A673 (cell line): ENCODE results near the gene TBC1D22A. TPM values are rescaled to one million over a fixed set of nuclear protein-coding genes. Genes with fewer than 3 reads are reported as not detected.

ENCODE experiments used
- BruUV-seq: library from RNA; stranded (reverse); fragments of 400-500 nt; replicated peaks from 2 replicates; lab custom pipeline; 2021; lab: Mats Ljungman, UMichigan
- CTCF ChIA-PET: fragments of 300-600 bp; sonication (Branson Sonifier 250); formaldehyde crosslinking; loops from one replicate; lab custom pipeline; 2022; ENCODE audit warnings: antibody characterized with exemption; lab: Charles Lee
- POLR2A ChIA-PET: fragments of 300-600 bp; sonication (Branson Sonifier 250); formaldehyde crosslinking; loops from one replicate; lab custom pipeline; 2022; ENCODE audit warnings: antibody characterized with exemption; ENCODE audit not compliant: low non-redundant PET; lab: Charles Lee
- DNase-seq: peaks from one replicate; pipeline ENCODE4 v3.0.0-alpha.2; 2015; ENCODE audit warnings: low spot score
- H3K27ac ChIP-seq: fragments of 200-600 bp; sonication (generic); 2 replicates; pipeline ENCODE4 v1.5.1; 2016; ENCODE audit warnings: mixed run types, low read depth, mild to moderate bottlenecking, mixed read lengths, antibody characterized with exemption, low read length; ENCODE audit not compliant: poor library complexity, severe bottlenecking
- H3K27me3 ChIP-seq: fragments of 200-600 bp; sonication (generic); replicated peaks from 2 replicates; pipeline ENCODE4 v1.6.1; 2017; ENCODE audit warnings: mixed run types, low read depth, mild to moderate bottlenecking, mixed read lengths, antibody characterized with exemption, low read length; ENCODE audit not compliant: insufficient read depth, poor library complexity
- H3K36me3 ChIP-seq: fragments of 200-600 bp; sonication (generic); 2 replicates; pipeline ENCODE4 v1.6.1; 2016; ENCODE audit warnings: mixed run types, mild to moderate bottlenecking, mixed read lengths, antibody characterized with exemption, low read length; ENCODE audit not compliant: insufficient read depth, poor library complexity, severe bottlenecking
- H3K4me1 ChIP-seq: fragments of 200-600 bp; sonication (generic); 2 replicates; pipeline ENCODE4 v1.6.1; 2017; ENCODE audit warnings: mixed run types, mild to moderate bottlenecking, mixed read lengths, antibody characterized with exemption, low read length; ENCODE audit not compliant: insufficient read depth, poor library complexity, severe bottlenecking
- H3K4me3 ChIP-seq: fragments of 200-600 bp; sonication (generic); 2 replicates; pipeline ENCODE4 v1.5.1; 2016; ENCODE audit warnings: low read depth, mixed run types, mild to moderate bottlenecking, mixed read lengths, low read length; ENCODE audit not compliant: poor library complexity, severe bottlenecking
- H3K9me3 ChIP-seq: fragments of 200-600 bp; sonication (generic); 2 replicates; pipeline ENCODE4 v1.6.1; 2016; ENCODE audit warnings: mixed run types, low read depth, mild to moderate bottlenecking, mixed read lengths, antibody characterized with exemption, low read length; ENCODE audit not compliant: poor library complexity, severe bottlenecking
- CTCF ChIP-seq: fragments of 300-800, 200-600 bp; sonication (generic); conservative IDR thresholded peaks from 2 replicates; pipeline ENCODE4 v1.5.1; 2017; ENCODE audit warnings: low read depth, mild to moderate bottlenecking, antibody characterized with exemption, low read length, moderate library complexity, mixed read lengths
- EZH2 ChIP-seq: fragments of 200-600 bp; sonication (generic); IDR thresholded peaks from 2 replicates; pipeline ENCODE4 v1.6.1; 2017; ENCODE audit warnings: borderline replicate concordance, low read depth, mild to moderate bottlenecking, mixed read lengths, antibody characterized with exemption, low read length; ENCODE audit not compliant: poor library complexity, severe bottlenecking
- intact Hi-C: fragments of 100-400 bp; cut with micrococcal nuclease; formaldehyde crosslinking; loops from one replicate; pipeline ENCODE4 v1.10.0; 2022; ENCODE audit not compliant: unreplicated experiment
- total RNA-seq: library from RNA; stranded (reverse); gene quantifications from 2 replicates; pipeline ENCODE4 v1.2.3, GENCODE V29; 2021

TBC1D22A gene
- total RNA-seq, 1 experiment from 2014 or later: 22.5 TPM

GRCh38 chr22:46754826-46755225, 7.6 kb upstream of the TBC1D22A start:
- Histone ChIP-seq H3K27me3 (no peaks in the 10 kb centered on the region), H3K4me3 (no peak overlapping the region), H3K4me1 (peaks cover 7% of the 10 kb centered on the region), H3K9me3 (no peaks in the 10 kb centered on the region), H3K36me3 (no peaks in the 10 kb centered on the region), H3K27ac (peak overlapping the region; percentile 62)
- ChIA-PET POLR2A (no interaction called here), CTCF (no interaction called here)
- TF ChIP-seq EZH2: no peak
- TF ChIP-seq CTCF: no peak
- no TSS peak for BruUV-seq
- intact Hi-C loops: no loop called here
- DNase-seq: no peak

GRCh38 chr22:46755525-46755924, 6.9 kb upstream of the TBC1D22A start:
- intact Hi-C loops: no loop called here

GRCh38 chr22:46756097-46756496, 6.4 kb upstream of the TBC1D22A start:
- intact Hi-C loops: no loop called here
- TF ChIP-seq EZH2 (no peak), CTCF (no peak)
- ChIA-PET POLR2A (no interaction called here), CTCF (no interaction called here)
- no TSS peak for BruUV-seq
- DNase-seq: no peak
- Histone ChIP-seq H3K27ac (no peak overlapping the region), H3K9me3 (no peaks in the 10 kb centered on the region), H3K4me1 (peaks cover 8% of the 10 kb centered on the region), H3K27me3 (no peaks in the 10 kb centered on the region), H3K4me3 (no peak overlapping the region), H3K36me3 (no peaks in the 10 kb centered on the region)

More at GRCh38 chr22:46755525-46755924, 6.9 kb upstream of the TBC1D22A start:
- no TSS peak for BruUV-seq
- H3K9me3 ChIP-seq: no peaks in the 10 kb centered on the region
- no peaks in the 10 kb centered on the region for H3K27me3 ChIP-seq
- no peak overlapping the region for H3K4me3 ChIP-seq
- H3K36me3 ChIP-seq: no peaks in the 10 kb centered on the region
- TF ChIP-seq EZH2 (no peak), CTCF (no peak)
- peaks cover 7% of the 10 kb centered on the region for H3K4me1 ChIP-seq
- H3K27ac ChIP-seq: no peak overlapping the region
- CTCF ChIA-PET: no interaction called here
- POLR2A ChIA-PET: no interaction called here
- no peak for DNase-seq
